ENCODE results near the gene GSK3A. TPM values are rescaled to one million over a fixed set of nuclear protein-coding genes. Genes with fewer than 3 reads are reported as not detected.
A peak's percentile ranks its signal among the peaks of the same experiment; 100 is the strongest.

Gene GSK3A
- total RNA-seq, 1 experiment from 2014 or later = 70.1 TPM

GRCh38 chr19:42288387-42288786, 46.0 kb upstream of the GSK3A start:
- CTCF ChIA-PET = no interaction called here
- H3K36me3 ChIP-seq (ENCODE audit: insufficient read depth, low read length, poor library complexity, severe bottlenecking) = peaks cover 67% of the 10 kb centered on the region

GRCh38 chr19:42287827-42288107, 45.4 kb upstream of the GSK3A start:
- no peaks in the 10 kb centered on the region for H3K27me3 ChIP-seq (replicated peaks; ENCODE audit: insufficient read depth, low read depth, low read length, poor library complexity)
- DNase-seq (ENCODE audit: low spot score) = no peak
- CTCF ChIA-PET = no interaction called here
- intact Hi-C loops (cut with micrococcal nuclease; ENCODE audit: unreplicated experiment) = no loop called here
- peaks cover 25% of the 10 kb centered on the region for H3K4me1 ChIP-seq (ENCODE audit: insufficient read depth, low read length, poor library complexity, severe bottlenecking)
- TF ChIP-seq CTCF (conservative IDR thresholded peaks at IDR 0.05; ENCODE audit: low read depth, low read length) (no peak), EZH2 (IDR thresholded peaks at IDR 0.05; ENCODE audit: borderline replicate concordance, low read depth, low read length, poor library complexity, severe bottlenecking) (no peak)
- no peaks in the 10 kb centered on the region for H3K9me3 ChIP-seq (ENCODE audit: low read depth, low read length, poor library complexity, severe bottlenecking)
- H3K36me3 ChIP-seq (ENCODE audit: insufficient read depth, low read length, poor library complexity, severe bottlenecking) = peaks cover 61% of the 10 kb centered on the region
- no peak overlapping the region for H3K27ac ChIP-seq (ENCODE audit: low read depth, low read length, poor library complexity, severe bottlenecking)
- POLR2A ChIA-PET (ENCODE audit: low non-redundant PET) = no interaction called here
- no peak overlapping the region for H3K4me3 ChIP-seq (ENCODE audit: low read depth, low read length, poor library complexity, severe bottlenecking)
- BruUV-seq (replicated peaks) = no TSS peak

More at GRCh38 chr19:42288387-42288786, 46.0 kb upstream of the GSK3A start:
- Histone ChIP-seq H3K27ac (ENCODE audit: low read depth, low read length, poor library complexity, severe bottlenecking) (no peak overlapping the region), H3K4me3 (ENCODE audit: low read depth, low read length, poor library complexity, severe bottlenecking) (no peak overlapping the region), H3K4me1 (ENCODE audit: insufficient read depth, low read length, poor library complexity, severe bottlenecking) (peaks cover 19% of the 10 kb centered on the region), H3K9me3 (ENCODE audit: low read depth, low read length, poor library complexity, severe bottlenecking) (no peaks in the 10 kb centered on the region), H3K27me3 (replicated peaks; ENCODE audit: insufficient read depth, low read depth, low read length, poor library complexity) (no peaks in the 10 kb centered on the region)
- BruUV-seq (replicated peaks) = no TSS peak
- intact Hi-C loops (cut with micrococcal nuclease; ENCODE audit: unreplicated experiment) = no loop called here
- POLR2A ChIA-PET (ENCODE audit: low non-redundant PET) = no interaction called here
- TF ChIP-seq CTCF (conservative IDR thresholded peaks at IDR 0.05; ENCODE audit: low read depth, low read length) (no peak), EZH2 (IDR thresholded peaks at IDR 0.05; ENCODE audit: borderline replicate concordance, low read depth, low read length, poor library complexity, severe bottlenecking) (no peak)
- DNase-seq (ENCODE audit: low spot score) = no peak

GRCh38 chr19:42287017-42287826, 44.8 kb upstream of the GSK3A start:
- TSS peak; percentile 9 for BruUV-seq (replicated peaks)
- no peaks in the 10 kb centered on the region for H3K9me3 ChIP-seq (ENCODE audit: low read depth, low read length, poor library complexity, severe bottlenecking)
- CTCF ChIA-PET = no interaction called here
- no peak for DNase-seq (ENCODE audit: low spot score)
- peak overlapping the region; percentile 82 for H3K27ac ChIP-seq (ENCODE audit: low read depth, low read length, poor library complexity, severe bottlenecking)
- intact Hi-C loops (cut with micrococcal nuclease; ENCODE audit: unreplicated experiment) = no loop called here
- H3K27me3 ChIP-seq (replicated peaks; ENCODE audit: insufficient read depth, low read depth, low read length, poor library complexity) = no peaks in the 10 kb centered on the region
- peaks cover 55% of the 10 kb centered on the region for H3K36me3 ChIP-seq (ENCODE audit: insufficient read depth, low read length, poor library complexity, severe bottlenecking)
- POLR2A ChIA-PET (ENCODE audit: low non-redundant PET) = no interaction called here
- no peak overlapping the region for H3K4me3 ChIP-seq (ENCODE audit: low read depth, low read length, poor library complexity, severe bottlenecking)
- TF ChIP-seq EZH2 (IDR thresholded peaks at IDR 0.05; ENCODE audit: borderline replicate concordance, low read depth, low read length, poor library complexity, severe bottlenecking) (no peak), CTCF (conservative IDR thresholded peaks at IDR 0.05; ENCODE audit: low read depth, low read length) (no peak)
- peaks cover 30% of the 10 kb centered on the region for H3K4me1 ChIP-seq (ENCODE audit: insufficient read depth, low read length, poor library complexity, severe bottlenecking)
